Measurements from ENCODE around the gene DTNB. TPM values are rescaled to one million over a fixed set of nuclear protein-coding genes. Genes with fewer than 3 reads are reported as not detected.

DTNB gene
- total and polyA plus RNA-seq, 8 donors = 10.5 to 70.0 (median 33.7) TPM

- H3K27ac ChIP-seq = peak overlapping the region in 1 of 5 donors; percentile 52
- H3K36me3 ChIP-seq = peaks cover 0 to 3% (median 0%) of the 10 kb centered on the region in 4 donors
- peak in 1 of 2 donors; percentile 57 for DNase-seq
- TF ChIP-seq EP300 (IDR thresholded peaks at IDR 0.05) (no peak), POLR2AphosphoS5 (IDR thresholded peaks at IDR 0.05) (no peak), CTCF (IDR thresholded peaks at IDR 0.05) (no peak), POLR2A (IDR thresholded peaks at IDR 0.05) (no peak)
- no peaks in the 10 kb centered on the region for H3K9me3 ChIP-seq
- no peaks in the 10 kb centered on the region for H3K27me3 ChIP-seq
- 77 to 88% (median 86%) methylated on average over 8 of the region's 8 CpGs for WGBS, 5 donors
- H3K4me1 ChIP-seq = no peaks in the 10 kb centered on the region
- H3K4me3 ChIP-seq = no peak overlapping the region
- intact Hi-C loops (cut with DNase I; ENCODE audit: low total_unique reads) = no loop called here
Observed at GRCh38 chr2:25401307-25402026, 271.9 kb downstream of the DTNB start.

- TF ChIP-seq EP300 (IDR thresholded peaks at IDR 0.05) = no peak
- TF ChIP-seq POLR2AphosphoS5 (IDR thresholded peaks at IDR 0.05) = no peak
- no peak for TF ChIP-seq POLR2A (IDR thresholded peaks at IDR 0.05)
- no peak for TF ChIP-seq CTCF (IDR thresholded peaks at IDR 0.05)
- Histone ChIP-seq H3K4me1 (no peaks in the 10 kb centered on the region), H3K4me3 (no peak overlapping the region), H3K27ac (no peak overlapping the region), H3K9me3 (no peaks in the 10 kb centered on the region), H3K36me3 (no peaks in the 10 kb centered on the region), H3K27me3 (no peaks in the 10 kb centered on the region)
- intact Hi-C loops (cut with DNase I; ENCODE audit: low total_unique reads) = no loop called here
- no peak for DNase-seq
- WGBS, 5 donors = 85 to 93% (median 90%) methylated on average over 3 of the region's 3 CpGs
Observed at GRCh38 chr2:25400576-25401216, 272.7 kb downstream of the DTNB start.

- Histone ChIP-seq H3K4me3 (no peak overlapping the region), H3K4me1 (no peaks in the 10 kb centered on the region), H3K9me3 (no peaks in the 10 kb centered on the region), H3K27me3 (no peaks in the 10 kb centered on the region), H3K27ac (no peak overlapping the region), H3K36me3 (no peaks in the 10 kb centered on the region)
- intact Hi-C loops (cut with DNase I; ENCODE audit: low total_unique reads) = no loop called here
- DNase-seq = no peak
- no peak for TF ChIP-seq CTCF (IDR thresholded peaks at IDR 0.05)
- TF ChIP-seq POLR2A (IDR thresholded peaks at IDR 0.05) = no peak
- no peak for TF ChIP-seq EP300 (IDR thresholded peaks at IDR 0.05)
- no peak for TF ChIP-seq POLR2AphosphoS5 (IDR thresholded peaks at IDR 0.05)
- WGBS, 5 donors = 83 to 92% (median 88%) methylated on average over 8 of the region's 8 CpGs
Observed at GRCh38 chr2:25400169-25400568, 273.2 kb downstream of the DTNB start.

- 94 to 97% (median 95%) methylated on average over 4 of the region's 4 CpGs for WGBS, 5 donors
- Histone ChIP-seq H3K36me3 (no peaks in the 10 kb centered on the region), H3K4me3 (no peak overlapping the region), H3K27me3 (no peaks in the 10 kb centered on the region), H3K9me3 (no peaks in the 10 kb centered on the region), H3K27ac (no peak overlapping the region), H3K4me1 (no peaks in the 10 kb centered on the region)
- TF ChIP-seq CTCF (IDR thresholded peaks at IDR 0.05) (no peak), POLR2AphosphoS5 (IDR thresholded peaks at IDR 0.05) (no peak), POLR2A (IDR thresholded peaks at IDR 0.05) (no peak), EP300 (IDR thresholded peaks at IDR 0.05) (no peak)
- no peak for DNase-seq
- intact Hi-C loops (cut with DNase I; ENCODE audit: low total_unique reads) = no loop called here
Observed at GRCh38 chr2:25398534-25398933, 274.8 kb downstream of the DTNB start.
